K562 treated with DMSO at 1 percent for 24 hours (cell line): Measurements from ENCODE around the gene POLR1H. TPM values are rescaled to one million over a fixed set of nuclear protein-coding genes. Genes with fewer than 3 reads are reported as not detected.

Source experiments
- total RNA-seq: library from RNA; unstranded; fragments of 300-600 nt; gene quantifications from 2 replicates; pipeline ENCODE4 v1.2.3, GENCODE V29; 2022; ENCODE audit warnings: low read depth; ENCODE audit not compliant: insufficient read depth

Gene POLR1H
- total RNA-seq = 75.5 and 77.3 TPM in 2 replicates

GRCh38 chr6:30061092-30061857 is at the start of gene POLR1H:
Gene POLR1H, plus strand, starts transcription at chr6:30061265. Its CDS starts 260 bp downstream, at chr6:30061525.

GRCh38 chr6:30066577-30067459 is 5.8 kb downstream of the POLR1H start, which contains the start of gene PPP1R11:
Gene PPP1R11, plus strand, starts transcription at chr6:30067198. Its CDS starts 213 bp downstream, at chr6:30067411.

GRCh38 chr6:30075094-30075789 is 14.2 kb downstream of the POLR1H start, which contains the start of gene RNF39:
Gene RNF39, minus strand, starts transcription at chr6:30075769. Its CDS starts 184 bp downstream, at chr6:30075585.

GRCh38 chr6:30113003-30113759 is 52.1 kb downstream of the POLR1H start, which contains the start of gene TRIM31:
Gene TRIM31, minus strand, starts transcription at chr6:30113090. Its CDS starts 285 bp downstream, at chr6:30112805.

Other genes starting within 250 kb of the POLR1H start
- gene HLA-G, start 233.4 kb upstream of the POLR1H start, total RNA-seq = not detected in 2 replicates
- 0.29 TPM in 1 of 2 replicates, not detected in the other for gene HLA-A, start 118.7 kb upstream of the POLR1H start, total RNA-seq
- 52.1 and 57.9 TPM in 2 replicates for gene PPP1R11, start 5.9 kb downstream of the POLR1H start, total RNA-seq
- 4.1 TPM in 2 replicates for gene RNF39, start 14.5 kb downstream of the POLR1H start, total RNA-seq
- gene TRIM31, start 51.8 kb downstream of the POLR1H start, total RNA-seq = not detected in 2 replicates
- gene TRIM40, start 74.9 kb downstream of the POLR1H start, total RNA-seq = not detected in 2 replicates
- 0.39 TPM in 1 of 2 replicates, not detected in the other for gene TRIM10, start 99.9 kb downstream of the POLR1H start, total RNA-seq
- gene TRIM15, start 102.3 kb downstream of the POLR1H start, total RNA-seq = 0.38 TPM in 2 replicates
- gene TRIM26, start 152.1 kb downstream of the POLR1H start, total RNA-seq = 13.6 and 14.5 TPM in 2 replicates